ENCODE data around the gene SRP68. TPM values are rescaled to one million over a fixed set of nuclear protein-coding genes. Genes with fewer than 3 reads are reported as not detected.

The SRP68 gene
- total and polyA plus RNA-seq, 2 of the 8 experiments (the other 6 are each of a cell fraction or from before 2014, with no cell fraction given) = 57.7 to 83.5 TPM

DNA sequence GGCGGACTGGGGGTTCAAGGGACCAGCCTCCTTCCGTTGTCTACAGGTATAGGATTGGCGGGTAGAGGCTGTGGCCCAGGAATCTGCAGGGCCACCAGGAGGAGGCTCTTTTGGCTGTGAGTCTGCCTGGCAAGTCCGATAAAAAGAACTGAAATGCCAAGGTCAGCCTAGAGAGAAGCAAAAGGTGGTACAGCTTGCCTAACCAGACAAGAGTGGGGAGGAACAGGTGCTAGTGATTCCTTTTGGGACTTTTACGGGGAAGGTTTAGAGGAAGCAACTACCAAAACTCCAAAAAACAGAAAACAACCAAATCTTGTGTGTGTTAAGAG lies 39.6 kb downstream of the SRP68 start:
- H3K56ac ChIP-seq (replicated peaks; ENCODE audit: insufficient read length, low read depth, low read length) = no peak overlapping the region
- H2AK5ac ChIP-seq (ENCODE audit: low read depth, low read length) = no peak overlapping the region
- H3K27me3 ChIP-seq (replicated peaks in 1 of 4; ENCODE audit: control insufficient read depth in 3 of 4, extremely low read depth in 1 of 4, insufficient read depth in 3 of 4, low read length in 3 of 4) = no peaks in the 10 kb centered on the region
- no peaks in the 10 kb centered on the region for H3K79me2 ChIP-seq (ENCODE audit: control insufficient read depth in 1 of 2, insufficient read depth in 2 of 2, low read length in 2 of 2)
- no peak overlapping the region for H4K5ac ChIP-seq (ENCODE audit: insufficient read length, low read depth, low read length)
- no peak overlapping the region for H2BK120ac ChIP-seq (replicated peaks; ENCODE audit: low read depth, low read length)
- H2BK5ac ChIP-seq (ENCODE audit: low read depth, low read length) = no peak overlapping the region
- H3K36me3 ChIP-seq (ENCODE audit: control insufficient read depth in 2 of 4, insufficient read depth in 4 of 4, low read length in 3 of 4) = no peaks in the 10 kb centered on the region
- H2BK20ac ChIP-seq (ENCODE audit: low read length) = no peak overlapping the region
- POLR2A ChIA-PET (ENCODE audit: partially characterized antibody) = interaction anchor here (0.6 to 3.0 kb wide), 4 partner anchors 47 to 461 kb away, joined by 3 to 9 read pairs (median 3); partner anchors contain the start of gene ZACN
- 92% methylated on average over 5 of the region's 5 CpGs; no CpG with 5 or more reads in 1 of the 2 experiments for WGBS, 2 experiments (ENCODE audit: extremely low coverage in 1 of 2, insufficient coverage in 1 of 2, insufficient read length in 1 of 2, insufficient replicate concordance in 2 of 2, low coverage in 1 of 2, low lambda C conversion rate in 2 of 2, missing lambda C conversion rate in 1 of 2)
- no peak for FAIRE-seq
- no peak overlapping the region for H3K18ac ChIP-seq (ENCODE audit: extremely low read depth, low read length)
- no peak overlapping the region for H4K91ac ChIP-seq (replicated peaks; ENCODE audit: insufficient read length, low read length)
- no peak overlapping the region for H3K23ac ChIP-seq (ENCODE audit: insufficient read length)
- H3K14ac ChIP-seq (ENCODE audit: insufficient read length) = no peak overlapping the region
- no peaks in the 10 kb centered on the region for H3K79me1 ChIP-seq (ENCODE audit: low read depth, low read length)
- H3K4ac ChIP-seq (replicated peaks; ENCODE audit: insufficient read length, low read depth, low read length) = no peak overlapping the region
- no peaks in the 10 kb centered on the region for H3K9me3 ChIP-seq (ENCODE audit: insufficient read depth in 2 of 2, low read depth in 1 of 2, low read length in 1 of 2)
- H3K4me1 ChIP-seq (replicated peaks in 1 of 4; ENCODE audit: control insufficient read depth in 3 of 4, insufficient read depth in 4 of 4, low read length in 3 of 4) = peaks cover 0 to 17% (median 9%) of the 10 kb centered on the region in 4 experiments; a peak in 6 of 7 replicates
- H3K4me2 ChIP-seq (ENCODE audit: insufficient read depth in 1 of 2, low read depth in 2 of 2, low read length in 2 of 2) = no peak overlapping the region
- no peak overlapping the region for H3K4me3 ChIP-seq (ENCODE audit: extremely low read depth in 1 of 4, insufficient read depth in 2 of 4, low read depth in 3 of 4, low read length in 4 of 4)
- H3K9ac ChIP-seq (replicated peaks in 1 of 4; ENCODE audit: extremely low read depth in 1 of 4, low read depth in 3 of 4, low read length in 3 of 4) = no peak overlapping the region
- no peak overlapping the region for H2BK15ac ChIP-seq (ENCODE audit: low read length)
- H4K8ac ChIP-seq (ENCODE audit: extremely low read depth, insufficient read depth, low read length) = no peak overlapping the region
- no peak overlapping the region for H2BK12ac ChIP-seq (ENCODE audit: low read depth, low read length)
- CTCF ChIA-PET (ENCODE audit: partially characterized antibody) = interaction anchor here (0.8 to 13.7 kb wide), 7 partner anchors 9 to 365 kb away, joined by 3 to 229 read pairs (median 6); partner anchors contain the start of gene CDK3
- H3K27ac ChIP-seq (ENCODE audit: low read depth, low read length) = no peak overlapping the region
- no peak for DNase-seq (ENCODE audit: low read depth in 1 of 2, low spot score in 2 of 2)
- H4K20me1 ChIP-seq (replicated peaks in 1 of 2; ENCODE audit: control insufficient read depth in 1 of 2, insufficient read depth in 2 of 2, low read length in 2 of 2) = peaks cover 0 to 1% of the 10 kb centered on the region in 2 experiments
- H3K23me2 ChIP-seq (ENCODE audit: low read depth, low read length) = no peaks in the 10 kb centered on the region
- no peak overlapping the region for H2AFZ ChIP-seq (ENCODE audit: low read length)
- no peak for TF ChIP-seq JUN (IDR thresholded peaks at IDR 0.05; ENCODE audit: low read depth, low read length)
- TF ChIP-seq CHD2 (IDR thresholded peaks at IDR 0.05; ENCODE audit: low read length) = no peak
- TF ChIP-seq POLR2AphosphoS5 (IDR thresholded peaks at IDR 0.05; ENCODE audit: low read depth, low read length) = no peak
- no peak for TF ChIP-seq GTF2F1 (IDR thresholded peaks at IDR 0.05; ENCODE audit: borderline replicate concordance, low read depth, low read length)
- no peak for TF ChIP-seq ASH2L (IDR thresholded peaks at IDR 0.05; ENCODE audit: low read length)
- TF ChIP-seq SAP30 (IDR thresholded peaks at IDR 0.05; ENCODE audit: insufficient read depth, insufficient replicate concordance, low read length) = no peak
- TF ChIP-seq SP4 (IDR thresholded peaks at IDR 0.05; ENCODE audit: low read length) = no peak
- TF ChIP-seq, protein P1, sequence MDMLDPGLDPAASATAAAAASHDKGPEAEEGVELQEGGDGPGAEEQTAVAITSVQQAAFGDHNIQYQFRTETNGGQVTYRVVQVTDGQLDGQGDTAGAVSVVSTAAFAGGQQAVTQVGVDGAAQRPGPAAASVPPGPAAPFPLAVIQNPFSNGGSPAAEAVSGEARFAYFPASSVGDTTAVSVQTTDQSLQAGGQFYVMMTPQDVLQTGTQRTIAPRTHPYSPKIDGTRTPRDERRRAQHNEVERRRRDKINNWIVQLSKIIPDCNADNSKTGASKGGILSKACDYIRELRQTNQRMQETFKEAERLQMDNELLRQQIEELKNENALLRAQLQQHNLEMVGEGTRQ (IDR thresholded peaks at IDR 0.05; ENCODE audit: low read length) = no peak
- no peak for TF ChIP-seq SRF (IDR thresholded peaks at IDR 0.05; ENCODE audit: low read depth, low read length)
- TF ChIP-seq CBX5 (IDR thresholded peaks at IDR 0.05; ENCODE audit: low read depth, low read length) = no peak
- no peak for TF ChIP-seq KDM5A (IDR thresholded peaks at IDR 0.05; ENCODE audit: low read length)
- TF ChIP-seq JUND (IDR thresholded peaks at IDR 0.05; ENCODE audit: low read length) = no peak
- no peak for TF ChIP-seq CTBP2 (IDR thresholded peaks at IDR 0.05; ENCODE audit: borderline replicate concordance, insufficient read depth, insufficient read length, low read length)
- TF ChIP-seq RXRA (IDR thresholded peaks at IDR 0.05; ENCODE audit: insufficient read depth, low read depth, low read length) = no peak

Measured in H1 (cell line).